ENCODE measurements around the gene UTRN.

GRCh38 chr6:144296973-144297372 lies 11.8 kb downstream of the UTRN start:
- TF ChIP-seq CTCF (conservative IDR thresholded peaks at IDR 0.05; ENCODE audit: low read depth in 2 of 2) (no peak), EZH2 (IDR thresholded peaks at IDR 0.05; ENCODE audit: low read depth, unreplicated experiment) (no peak), JUNB (IDR thresholded peaks at IDR 0.05; ENCODE audit: unreplicated experiment) (no peak), REST (IDR thresholded peaks at IDR 0.05; ENCODE audit: unreplicated experiment) (no peak), EZH2phosphoT487 (IDR thresholded peaks at IDR 0.05; ENCODE audit: unreplicated experiment) (no peak), POLR2AphosphoS5 (IDR thresholded peaks at IDR 0.05; ENCODE audit: low read depth) (no peak), NANOG (IDR thresholded peaks at IDR 0.05; ENCODE audit: borderline replicate concordance) (no peak), CREB1 (CRISPR knock-in tag; IDR thresholded peaks at IDR 0.05; ENCODE audit: low read depth) (no peak), ZNF462 (CRISPR knock-in tag; IDR thresholded peaks at IDR 0.05) (no peak), STAT1 (IDR thresholded peaks at IDR 0.05; ENCODE audit: unreplicated experiment) (no peak), ZNF114 (CRISPR knock-in tag; IDR thresholded peaks at IDR 0.05) (no peak), ZNF331 (CRISPR knock-in tag; IDR thresholded peaks at IDR 0.05; ENCODE audit: low read depth) (no peak), ETS1 (IDR thresholded peaks at IDR 0.05) (no peak)

Data from GM23338 (cell line).